HepG2 (cell line): ENCODE data around the gene FBF1. TPM values are rescaled to one million over a fixed set of nuclear protein-coding genes. Genes with fewer than 3 reads are reported as not detected.

Experiments used
- ATF7-NPFF ChIP-seq: sonication (generic); formaldehyde crosslinking; IDR thresholded peaks from 2 replicates; pipeline ENCODE4 v1.8.1; 2023; ENCODE audit warnings: mild to moderate bottlenecking, low read depth, missing genetic modification reagents, moderate library complexity
- DMTF1 ChIP-seq: sonication (generic); formaldehyde crosslinking; IDR thresholded peaks from 2 replicates; pipeline ENCODE4 v1.4.0; 2020; ENCODE audit warnings: mild to moderate bottlenecking, missing genetic modification reagents
- HOXA3 ChIP-seq: sonication (generic); formaldehyde crosslinking; IDR thresholded peaks from 2 replicates; pipeline ENCODE4 v1.5.0; 2020; ENCODE audit warnings: missing genetic modification reagents
- MXI1 ChIP-seq: IDR thresholded peaks from 3 replicates; pipeline ENCODE4 v1.6.1; 2012; ENCODE audit warnings: low read depth, low read length, inconsistent platforms, borderline replicate concordance
- NFE2 ChIP-seq: sonication (generic); formaldehyde crosslinking; IDR thresholded peaks from 2 replicates; pipeline ENCODE4 v1.4.0; 2020; ENCODE audit warnings: missing genetic modification reagents
- PCBP1 ChIP-seq: fragments of 200-400 bp; formaldehyde crosslinking; IDR thresholded peaks from 2 replicates; pipeline ENCODE4 v1.6.1; 2017; ENCODE audit warnings: mild to moderate bottlenecking, low read depth, low read length, borderline replicate concordance
- SIN3A ChIP-seq: IDR thresholded peaks from 2 replicates; pipeline ENCODE4 v1.6.1; 2011; ENCODE audit warnings: low read depth, mild to moderate bottlenecking, control low read depth, low read length, borderline replicate concordance
- SIX4 ChIP-seq: sonication (generic); formaldehyde crosslinking; IDR thresholded peaks from 2 replicates; pipeline ENCODE4 v1.4.0; 2020; ENCODE audit warnings: missing genetic modification reagents
- TBX3 ChIP-seq: fragments of 450-650 bp; IDR thresholded peaks from 2 replicates; pipeline ENCODE4 v1.6.1; 2017; ENCODE audit warnings: antibody characterized with exemption, mild to moderate bottlenecking, inconsistent platforms, borderline replicate concordance
- TFDP1 ChIP-seq: IDR thresholded peaks from 2 replicates; pipeline ENCODE4 v1.6.1; 2016; ENCODE audit warnings: missing compliant biosample characterization, missing genetic modification reagents, borderline replicate concordance
- ZBTB21 ChIP-seq: sonication (generic); formaldehyde crosslinking; IDR thresholded peaks from 2 replicates; pipeline ENCODE4 v1.4.0; 2020; ENCODE audit warnings: missing genetic modification reagents
- ZBTB4 ChIP-seq: sonication (generic); formaldehyde crosslinking; IDR thresholded peaks from 2 replicates; pipeline ENCODE4 v1.4.0; 2020; ENCODE audit warnings: missing genetic modification reagents, mild to moderate bottlenecking, borderline replicate concordance
- ZNF326 ChIP-seq: sonication (generic); formaldehyde crosslinking; IDR thresholded peaks from 2 replicates; pipeline ENCODE4 v1.4.0; 2020; ENCODE audit warnings: missing genetic modification reagents, borderline replicate concordance
- ZNF547 ChIP-seq: sonication (generic); formaldehyde crosslinking; IDR thresholded peaks from 2 replicates; pipeline ENCODE4 v1.5.1; 2020; ENCODE audit warnings: mild to moderate bottlenecking, missing genetic modification reagents
- polyA plus RNA-seq, 8 experiments: library from polyadenylated mRNA; depleted of rRNA in 3 of 8; stranded (reverse) in 7 of 8; unstranded in 1 of 8; fragments of >200 nt; fragmentation: Illumina TruSeq in 4 of 8; extraction: Trizol in 4 of 8; gene quantifications; 2 replicates each; pipeline versions ENCODE4 v1.2.1 to v1.2.3, GENCODE V29; 2011 to 2016; ENCODE audit warnings: low read depth in 4 of 8, missing spikeins in 1 of 8, mixed read lengths in 1 of 8; ENCODE audit not compliant: insufficient read depth in 1 of 8
- total RNA-seq, 5 experiments: library from RNA; depleted of rRNA; stranded (reverse); fragments of >200 nt; fragmentation: Illumina TruSeq; extraction: Trizol; gene quantifications; 2 replicates each; pipeline ENCODE4 v1.2.3, GENCODE V29; 2016; ENCODE audit warnings: low read depth in 1 of 5

The FBF1 gene
- total and polyA plus RNA-seq, 2 of the 13 experiments (the other 11 are each of a cell fraction or from before 2014, with no cell fraction given), result 2.4 to 8.1 TPM

- no peak for TF ChIP-seq DMTF1 (CRISPR knock-in tag)
- peak; percentile 12; the same call in 1 of the 2 replicates for TF ChIP-seq SIX4
- no peak for TF ChIP-seq ZNF326 (CRISPR knock-in tag)
- TF ChIP-seq ZNF547 (CRISPR knock-in tag), result 0 out of 2 replicates have a peak, but pooled peaks have one; percentile 30
- no peak for TF ChIP-seq ATF7-NPFF
- TF ChIP-seq SIN3A, result no peak
- TF ChIP-seq ZBTB21 (CRISPR knock-in tag), result peak; percentile 75; the same call in 1 of the 2 replicates
- TF ChIP-seq TBX3, result no peak
- no peak for TF ChIP-seq NFE2
- no peak for TF ChIP-seq ZBTB4 (CRISPR knock-in tag)
- TF ChIP-seq TFDP1 (CRISPR knock-in tag), result no peak
- TF ChIP-seq PCBP1, result no peak
- 0 out of 2 replicates have a peak, but pooled peaks have one; percentile 37 for TF ChIP-seq HOXA3 (CRISPR knock-in tag)
- peak; percentile 20; the same call in 1 of the 3 replicates for TF ChIP-seq MXI1
Observed at GRCh38 chr17:75976175-75976848, 35.5 kb upstream of the FBF1 start (continued).
